Neural cell (in vitro differentiated cells): ENCODE data around the gene ZNF608.

Experiments used
- CTCF ChIP-seq: fragments of 450-650 bp; IDR thresholded peaks from 2 replicates; pipeline ENCODE4 v1.5.1; 2014; ENCODE audit warnings: antibody characterized with exemption, mild to moderate bottlenecking, moderate library complexity; ENCODE audit not compliant: poor library complexity, severe bottlenecking
- EP300 ChIP-seq: fragments of 450-650 bp; conservative IDR thresholded peaks from 2 replicates; pipeline ENCODE4 v1.6.1; 2014; ENCODE audit warnings: antibody characterized with exemption, mild to moderate bottlenecking, moderate library complexity; ENCODE audit not compliant: poor library complexity, severe bottlenecking
- EZH2 ChIP-seq: fragments of 200-600, 300-800 bp; shearing (Covaris generic), sonication (generic); IDR thresholded peaks from 2 replicates; pipeline ENCODE4 v1.6.1; 2014; ENCODE audit warnings: antibody characterized with exemption, low read length, borderline replicate concordance, mild to moderate bottlenecking; ENCODE audit not compliant: insufficient read depth, poor library complexity, severe bottlenecking
- MXI1 ChIP-seq: fragments of 450-650 bp; conservative IDR thresholded peaks from 2 replicates; pipeline ENCODE4 v1.6.1; 2014; ENCODE audit warnings: antibody characterized with exemption, mild to moderate bottlenecking; ENCODE audit not compliant: poor library complexity, severe bottlenecking
- POLR2AphosphoS5 ChIP-seq: IDR thresholded peaks from 2 replicates; pipeline ENCODE4 v1.6.1; 2012
- REST ChIP-seq: IDR thresholded peaks from 2 replicates; pipeline ENCODE4 v1.6.1; 2012; ENCODE audit warnings: borderline replicate concordance
- SMC3 ChIP-seq: fragments of 450-650 bp; conservative IDR thresholded peaks from 2 replicates; pipeline ENCODE4 v1.6.1; 2014; ENCODE audit warnings: antibody characterized with exemption, mild to moderate bottlenecking, moderate library complexity; ENCODE audit not compliant: poor library complexity
- TAF1 ChIP-seq: IDR thresholded peaks from 2 replicates; pipeline ENCODE4 v1.6.1; 2012; ENCODE audit warnings: low read depth

GRCh38 chr5:124752854-124753720 is 6.6 kb upstream of the ZNF608 start:
- TF ChIP-seq CTCF, result no peak
- TF ChIP-seq EP300, result no peak
- no peak for TF ChIP-seq POLR2AphosphoS5
- no peak for TF ChIP-seq MXI1
- no peak for TF ChIP-seq TAF1
- TF ChIP-seq SMC3, result no peak
- TF ChIP-seq EZH2, result no peak
- no peak for TF ChIP-seq REST
